C1 segment of cervical spinal cord (tissue), 14 donors: ENCODE data around the gene AIDA.

ENCODE experiments used
- DNase-seq, 14 donors: peaks; one replicate each; lab custom pipeline; 2025; lab: John Stamatoyannopoulos, UW

AIDA gene

GRCh38 chr1:222643938-222644635 is 68.2 kb downstream of the AIDA start:
- DNase-seq = peak; percentile 73 to 97 (median 92)

GRCh38 chr1:222643606-222643937 is 68.7 kb downstream of the AIDA start:
- no peak for DNase-seq

GRCh38 chr1:222642468-222642867 is 69.8 kb downstream of the AIDA start:
- no peak for DNase-seq

GRCh38 chr1:222641269-222641948 is 70.9 kb downstream of the AIDA start:
- DNase-seq = no peak

- peak in 6 of 14 donors; percentile 2 to 52 (median 16) for DNase-seq
Measured at GRCh38 chr1:222634180-222635013, 77.9 kb downstream of the AIDA start.

GRCh38 chr1:222632749-222633148 is 79.5 kb downstream of the AIDA start:
- DNase-seq = no peak

GRCh38 chr1:222631611-222632208 is 80.6 kb downstream of the AIDA start:
- DNase-seq = no peak

GRCh38 chr1:222629921-222630535 is 82.3 kb downstream of the AIDA start:
- DNase-seq = no peak

GRCh38 chr1:222627232-222627631 is 85.1 kb downstream of the AIDA start:
- no peak for DNase-seq

- no peak for DNase-seq
Measured at GRCh38 chr1:222624214-222624613, 88.1 kb downstream of the AIDA start.

- no peak for DNase-seq
Measured at GRCh38 chr1:222623458-222623857, 88.8 kb downstream of the AIDA start.

GRCh38 chr1:222622765-222623164 is 89.5 kb downstream of the AIDA start:
- DNase-seq = no peak

GRCh38 chr1:222620566-222620965 is 91.7 kb downstream of the AIDA start:
- no peak for DNase-seq

GRCh38 chr1:222618880-222619596 is 93.3 kb downstream of the AIDA start:
- DNase-seq = peak in 6 of 14 donors; percentile 22 to 44 (median 24)
